ENCODE measurements around the gene FLOT1.

Gene FLOT1

GRCh38 chr6:30754631-30755030 lies 12.1 kb upstream of the FLOT1 start:
- Histone ChIP-seq H4K20me1 (ENCODE audit: insufficient read depth) (no peaks in the 10 kb centered on the region), H3K36me3 (ENCODE audit: insufficient read depth) (no peaks in the 10 kb centered on the region), H3K27me3 (ENCODE audit: insufficient read depth, low read depth) (no peaks in the 10 kb centered on the region), H2AFZ (ENCODE audit: low read depth) (no peak overlapping the region), H3K4me2 (no peak overlapping the region), H3K4me3 (IDR thresholded peaks at IDR 0.05; ENCODE audit: insufficient read depth, low read depth, low read length) (no peak overlapping the region), H3K79me2 (ENCODE audit: insufficient read depth, low read depth) (no peaks in the 10 kb centered on the region), H3K27ac (no peak overlapping the region), H3K4me1 (ENCODE audit: low read depth, poor library complexity, severe bottlenecking) (no peaks in the 10 kb centered on the region), H3K9ac (no peak overlapping the region)
- no peak for TF ChIP-seq CTCF (conservative IDR thresholded peaks at IDR 0.05; ENCODE audit: low read depth, low read length)

- Histone ChIP-seq H4K20me1 (ENCODE audit: insufficient read depth) (no peaks in the 10 kb centered on the region), H2AFZ (ENCODE audit: low read depth) (no peak overlapping the region), H3K27ac (no peak overlapping the region), H3K36me3 (ENCODE audit: insufficient read depth) (no peaks in the 10 kb centered on the region), H3K4me1 (ENCODE audit: low read depth, poor library complexity, severe bottlenecking) (no peaks in the 10 kb centered on the region), H3K4me2 (no peak overlapping the region), H3K27me3 (ENCODE audit: insufficient read depth, low read depth) (no peaks in the 10 kb centered on the region), H3K4me3 (IDR thresholded peaks at IDR 0.05; ENCODE audit: insufficient read depth, low read depth, low read length) (no peak overlapping the region), H3K79me2 (ENCODE audit: insufficient read depth, low read depth) (no peaks in the 10 kb centered on the region), H3K9ac (no peak overlapping the region)
- no peak for TF ChIP-seq CTCF (conservative IDR thresholded peaks at IDR 0.05; ENCODE audit: low read depth, low read length)
These were observed 9.9 kb upstream of the FLOT1 start for GRCh38 chr6:30752157-30752927.

- no peak overlapping the region for H3K9ac ChIP-seq
- no peak overlapping the region for H3K4me2 ChIP-seq
- no peaks in the 10 kb centered on the region for H3K36me3 ChIP-seq (ENCODE audit: insufficient read depth)
- no peaks in the 10 kb centered on the region for H4K20me1 ChIP-seq (ENCODE audit: insufficient read depth)
- no peaks in the 10 kb centered on the region for H3K4me1 ChIP-seq (ENCODE audit: low read depth, poor library complexity, severe bottlenecking)
- no peaks in the 10 kb centered on the region for H3K79me2 ChIP-seq (ENCODE audit: insufficient read depth, low read depth)
- H3K27me3 ChIP-seq (ENCODE audit: insufficient read depth, low read depth) = no peaks in the 10 kb centered on the region
- no peak overlapping the region for H3K27ac ChIP-seq
- no peak for TF ChIP-seq CTCF (conservative IDR thresholded peaks at IDR 0.05; ENCODE audit: low read depth, low read length)
- H3K4me3 ChIP-seq (IDR thresholded peaks at IDR 0.05; ENCODE audit: insufficient read depth, low read depth, low read length) = no peak overlapping the region
- H2AFZ ChIP-seq (ENCODE audit: low read depth) = no peak overlapping the region
These were observed 7.8 kb upstream of the FLOT1 start for GRCh38 chr6:30750379-30750668.

GRCh38 chr6:30749554-30750378 lies 7.3 kb upstream of the FLOT1 start:
- H3K4me3 ChIP-seq (IDR thresholded peaks at IDR 0.05; ENCODE audit: insufficient read depth, low read depth, low read length) = no peak overlapping the region
- H4K20me1 ChIP-seq (ENCODE audit: insufficient read depth) = no peaks in the 10 kb centered on the region
- H3K27me3 ChIP-seq (ENCODE audit: insufficient read depth, low read depth) = no peaks in the 10 kb centered on the region
- peaks cover 5% of the 10 kb centered on the region for H3K4me1 ChIP-seq (ENCODE audit: low read depth, poor library complexity, severe bottlenecking)
- no peak overlapping the region for H3K4me2 ChIP-seq
- no peaks in the 10 kb centered on the region for H3K36me3 ChIP-seq (ENCODE audit: insufficient read depth)
- H3K27ac ChIP-seq = no peak overlapping the region
- H2AFZ ChIP-seq (ENCODE audit: low read depth) = no peak overlapping the region
- no peaks in the 10 kb centered on the region for H3K79me2 ChIP-seq (ENCODE audit: insufficient read depth, low read depth)
- no peak overlapping the region for H3K9ac ChIP-seq
- TF ChIP-seq CTCF (conservative IDR thresholded peaks at IDR 0.05; ENCODE audit: low read depth, low read length) = no peak

Data from KMS-11 (cell line).